Endothelial cell of coronary artery (primary cell): ENCODE data around the gene FAM13B. TPM values are rescaled to one million over a fixed set of nuclear protein-coding genes. Genes with fewer than 3 reads are reported as not detected.

Experiments used
- total RNA-seq: library from RNA; depleted of rRNA; stranded (reverse); fragments of >200 nt; gene quantifications from 2 replicates; pipeline ENCODE4 v1.2.3, GENCODE V29; 2014

FAM13B gene
- 13.3 and 15.6 TPM in 2 replicates for total RNA-seq

GRCh38 chr5:138032572-138033385 lies at the start of gene FAM13B:
Gene FAM13B, minus strand, starts transcription at chr5:138033079. Its CDS starts 13,968 bp downstream, at chr5:138019111.

GRCh38 chr5:137888863-137889759 lies 143.8 kb downstream of the FAM13B start, which contains the start of gene PKD2L2:
Gene PKD2L2, plus strand, starts transcription at chr5:137889457. Its CDS starts 35 bp downstream, at chr5:137889492.

Other genes with a start within 250 kb of the FAM13B start
- gene MYOT, start 165.2 kb downstream of the FAM13B start, total RNA-seq, result not detected in 2 replicates
- gene PKD2L2, start 143.6 kb downstream of the FAM13B start, total RNA-seq, result not detected in 2 replicates
- not detected in 2 replicates for gene WNT8A, start 51.0 kb upstream of the FAM13B start, total RNA-seq
- 1.2 and 1.5 TPM in 2 replicates for gene NME5, start 106.3 kb upstream of the FAM13B start, total RNA-seq
- gene BRD8, start 145.6 kb upstream of the FAM13B start, total RNA-seq, result 28.3 and 32.7 TPM in 2 replicates
- gene KIF20A, start 146.0 kb upstream of the FAM13B start, total RNA-seq, result 24.5 and 60.4 TPM in 2 replicates
- gene CDC23, start 180.2 kb upstream of the FAM13B start, total RNA-seq, result 28.4 and 28.6 TPM in 2 replicates
- not detected in 2 replicates for gene GFRA3, start 241.5 kb upstream of the FAM13B start, total RNA-seq